Nucleus accumbens (tissue), 56 donors: ENCODE measurements around the gene URGCP.

Experiments
- DNase-seq, 56 donors: peaks; one replicate each; lab custom pipeline; 2025; lab: John Stamatoyannopoulos, UW

Gene URGCP

GRCh38 chr7:43876976-43877745 is 29.2 kb downstream of the URGCP start:
- no peak for DNase-seq

GRCh38 chr7:43876241-43876640 is 30.2 kb downstream of the URGCP start:
- DNase-seq, result no peak

- no peak for DNase-seq
Observed at GRCh38 chr7:43873300-43873699, 33.1 kb downstream of the URGCP start.

- peak in 17 of 56 donors; percentile 9 to 62 (median 22) for DNase-seq
Observed at GRCh38 chr7:43872406-43873110, 33.8 kb downstream of the URGCP start.

- no peak for DNase-seq
Observed at GRCh38 chr7:43871064-43871463, 35.3 kb downstream of the URGCP start.

GRCh38 chr7:43870316-43870715 is 36.1 kb downstream of the URGCP start:
- DNase-seq, result no peak

GRCh38 chr7:43869867-43870240 is 36.5 kb downstream of the URGCP start:
- DNase-seq, result no peak

GRCh38 chr7:43869006-43869866 is 37.2 kb downstream of the URGCP start, which contains the start of gene MRPS24:
Gene MRPS24, minus strand, starts transcription at chr7:43869517. Its CDS starts 22 bp downstream, at chr7:43869495.
- DNase-seq, result peak; percentile 16 to 98 (median 90)

GRCh38 chr7:43868681-43869005 is 37.8 kb downstream of the URGCP start:
- DNase-seq, result no peak

GRCh38 chr7:43868181-43868580 is 38.2 kb downstream of the URGCP start:
- no peak for DNase-seq

- no peak for DNase-seq
Observed at GRCh38 chr7:43865277-43865676, 41.1 kb downstream of the URGCP start.

- no peak for DNase-seq
Observed at GRCh38 chr7:43864126-43864525, 42.3 kb downstream of the URGCP start.

GRCh38 chr7:43856996-43857395 is 49.4 kb downstream of the URGCP start:
- no peak for DNase-seq

GRCh38 chr7:43856316-43856715 is 50.1 kb downstream of the URGCP start:
- no peak for DNase-seq

GRCh38 chr7:43855176-43855575 is 51.2 kb downstream of the URGCP start:
- DNase-seq, result no peak

- no peak for DNase-seq
Observed at GRCh38 chr7:43851805-43852204, 54.6 kb downstream of the URGCP start.

GRCh38 chr7:43850348-43851116 is 55.9 kb downstream of the URGCP start:
- no peak for DNase-seq

GRCh38 chr7:43849047-43849446 is 57.3 kb downstream of the URGCP start:
- no peak for DNase-seq

GRCh38 chr7:43847496-43847895 is 58.9 kb downstream of the URGCP start:
- no peak for DNase-seq

- DNase-seq, result no peak
Observed at GRCh38 chr7:43844662-43845061, 61.7 kb downstream of the URGCP start.
